ENCODE results near the gene HS6ST3.

The HS6ST3 gene

GRCh38 chr13:96342852-96343465 lies 253.1 kb downstream of the HS6ST3 start:
- FAIRE-seq: no peak

- no peak for FAIRE-seq
Observed at GRCh38 chr13:96346921-96347320, 257.0 kb downstream of the HS6ST3 start.

- FAIRE-seq: no peak
Observed at GRCh38 chr13:96373597-96373996, 283.7 kb downstream of the HS6ST3 start.

- no peak for FAIRE-seq
Observed at GRCh38 chr13:96377835-96378234, 287.9 kb downstream of the HS6ST3 start.

GRCh38 chr13:96379967-96380366 lies 290.1 kb downstream of the HS6ST3 start:
- FAIRE-seq: no peak

GRCh38 chr13:96381681-96382080 lies 291.8 kb downstream of the HS6ST3 start:
- no peak for FAIRE-seq

- FAIRE-seq: no peak
Observed at GRCh38 chr13:96388598-96388997, 298.7 kb downstream of the HS6ST3 start.

- FAIRE-seq: no peak
Observed at GRCh38 chr13:96391606-96392005, 301.7 kb downstream of the HS6ST3 start.

GRCh38 chr13:96397807-96398206 lies 307.9 kb downstream of the HS6ST3 start:
- FAIRE-seq: no peak

GRCh38 chr13:96398486-96398885 lies 308.6 kb downstream of the HS6ST3 start:
- FAIRE-seq: no peak

GRCh38 chr13:96403241-96403640 lies 313.3 kb downstream of the HS6ST3 start:
- FAIRE-seq: no peak

GRCh38 chr13:96403651-96404050 lies 313.7 kb downstream of the HS6ST3 start:
- no peak for FAIRE-seq

GRCh38 chr13:96415831-96416385 lies 326.0 kb downstream of the HS6ST3 start:
- FAIRE-seq: no peak

GRCh38 chr13:96417939-96418685 lies 328.2 kb downstream of the HS6ST3 start:
- FAIRE-seq: no peak

GRCh38 chr13:96421314-96421713 lies 331.4 kb downstream of the HS6ST3 start:
- FAIRE-seq: no peak

GRCh38 chr13:96422002-96422401 lies 332.1 kb downstream of the HS6ST3 start:
- FAIRE-seq: no peak

GRCh38 chr13:96426167-96426566 lies 336.3 kb downstream of the HS6ST3 start:
- FAIRE-seq: no peak

GRCh38 chr13:96428911-96429310 lies 339.0 kb downstream of the HS6ST3 start:
- no peak for FAIRE-seq

- FAIRE-seq: no peak
Observed at GRCh38 chr13:96431044-96431581, 341.2 kb downstream of the HS6ST3 start.

GRCh38 chr13:96444676-96445075 lies 354.8 kb downstream of the HS6ST3 start:
- no peak for FAIRE-seq

GRCh38 chr13:96449920-96450319 lies 360.0 kb downstream of the HS6ST3 start:
- no peak for FAIRE-seq

GRCh38 chr13:96450326-96451020 lies 360.6 kb downstream of the HS6ST3 start:
- FAIRE-seq: no peak

- FAIRE-seq: no peak
Observed at GRCh38 chr13:96454466-96454865, 364.6 kb downstream of the HS6ST3 start.
